GM20000 (cell line): ENCODE measurements around the gene LDLR.
"Not testable (repeated sequence)": the region's sequence is repeated elsewhere in the genome, so short reads cannot be mapped to it uniquely, and the experiment has no call there.

Source experiments
- DNase-seq: peaks from one replicate; pipeline ENCODE4 v3.0.0; 2012; ENCODE audit warnings: low spot score
- TF ChIP-seq, protein P1 (sequence below): IDR thresholded peaks from 2 replicates; pipeline ENCODE4 v1.5.1; 2012; ENCODE audit warnings: mild to moderate bottlenecking, control low read depth; ENCODE audit errors: extremely low read depth, missing control alignments

The LDLR gene

GRCh38 chr19:11078893-11079292, 10.4 kb upstream of the LDLR start:
- TF ChIP-seq, protein P1, sequence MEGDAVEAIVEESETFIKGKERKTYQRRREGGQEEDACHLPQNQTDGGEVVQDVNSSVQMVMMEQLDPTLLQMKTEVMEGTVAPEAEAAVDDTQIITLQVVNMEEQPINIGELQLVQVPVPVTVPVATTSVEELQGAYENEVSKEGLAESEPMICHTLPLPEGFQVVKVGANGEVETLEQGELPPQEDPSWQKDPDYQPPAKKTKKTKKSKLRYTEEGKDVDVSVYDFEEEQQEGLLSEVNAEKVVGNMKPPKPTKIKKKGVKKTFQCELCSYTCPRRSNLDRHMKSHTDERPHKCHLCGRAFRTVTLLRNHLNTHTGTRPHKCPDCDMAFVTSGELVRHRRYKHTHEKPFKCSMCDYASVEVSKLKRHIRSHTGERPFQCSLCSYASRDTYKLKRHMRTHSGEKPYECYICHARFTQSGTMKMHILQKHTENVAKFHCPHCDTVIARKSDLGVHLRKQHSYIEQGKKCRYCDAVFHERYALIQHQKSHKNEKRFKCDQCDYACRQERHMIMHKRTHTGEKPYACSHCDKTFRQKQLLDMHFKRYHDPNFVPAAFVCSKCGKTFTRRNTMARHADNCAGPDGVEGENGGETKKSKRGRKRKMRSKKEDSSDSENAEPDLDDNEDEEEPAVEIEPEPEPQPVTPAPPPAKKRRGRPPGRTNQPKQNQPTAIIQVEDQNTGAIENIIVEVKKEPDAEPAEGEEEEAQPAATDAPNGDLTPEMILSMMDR, result no peak

DNA sequence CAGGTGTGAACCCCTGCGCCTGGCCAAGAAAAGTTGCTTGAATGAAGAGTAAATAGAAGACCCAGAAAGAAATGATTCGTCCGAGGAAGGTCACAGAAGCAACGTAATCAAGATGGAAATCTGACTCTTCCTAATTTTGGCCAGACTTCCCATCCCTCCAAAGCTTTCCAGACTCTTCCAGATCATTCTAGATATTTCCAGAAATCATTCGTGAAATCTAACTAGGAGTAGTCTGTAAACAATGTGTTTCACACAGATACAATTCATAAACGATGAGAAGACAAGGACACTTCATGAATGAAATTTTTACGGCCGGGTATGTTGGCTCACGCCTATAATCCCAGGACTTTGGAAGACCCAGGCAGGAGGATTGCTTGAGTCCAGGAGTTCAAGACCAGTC, 9.3 kb upstream of the LDLR start:
- TF ChIP-seq, protein P1, result no peak
- no peak for DNase-seq

More at GRCh38 chr19:11078893-11079292, 10.4 kb upstream of the LDLR start:
- no peak for DNase-seq

- TF ChIP-seq, protein P1, result no peak
- DNase-seq, result no peak
Measured at GRCh38 chr19:11087870-11088505, 1.3 kb upstream of the LDLR start.

GRCh38 chr19:11088506-11089253, 583 bp upstream of the LDLR start:
- TF ChIP-seq, protein P1, result no peak
- DNase-seq, result no peak

GRCh38 chr19:11090014-11090263, 676 bp downstream of the LDLR start:
- not testable (repeated sequence) for DNase-seq

- DNase-seq, result peak; percentile 92
- TF ChIP-seq, protein P1, result no peak
Measured at GRCh38 chr19:11090264-11090996, 1.2 kb downstream of the LDLR start.

GRCh38 chr19:11090997-11091702, 1.9 kb downstream of the LDLR start:
- DNase-seq, result no peak
- TF ChIP-seq, protein P1, result no peak
